ENCODE measurements around the gene TOMM40.

TOMM40 gene

DNA sequence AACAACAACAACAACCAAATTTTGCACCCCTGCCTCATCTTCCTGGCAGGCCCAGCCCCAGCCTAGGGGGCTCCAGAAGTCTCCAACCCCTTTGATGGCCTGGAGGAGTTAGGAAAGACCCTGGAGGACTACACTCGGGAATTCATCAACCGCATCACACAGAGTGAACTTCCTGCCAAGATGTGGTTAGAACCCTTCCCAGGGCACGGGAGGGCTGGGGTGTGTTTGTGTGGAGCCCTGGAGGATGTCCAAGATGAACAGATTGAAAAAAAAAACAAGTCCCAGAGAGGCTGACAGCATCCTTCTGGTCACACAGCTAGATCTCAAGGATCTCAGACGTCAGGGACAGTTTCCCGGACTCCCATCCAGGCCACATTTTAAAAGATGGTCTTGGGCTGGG, 36.7 kb downstream of the TOMM40 start:
- no peak for DNase-seq (ENCODE audit: low read depth)

DNA sequence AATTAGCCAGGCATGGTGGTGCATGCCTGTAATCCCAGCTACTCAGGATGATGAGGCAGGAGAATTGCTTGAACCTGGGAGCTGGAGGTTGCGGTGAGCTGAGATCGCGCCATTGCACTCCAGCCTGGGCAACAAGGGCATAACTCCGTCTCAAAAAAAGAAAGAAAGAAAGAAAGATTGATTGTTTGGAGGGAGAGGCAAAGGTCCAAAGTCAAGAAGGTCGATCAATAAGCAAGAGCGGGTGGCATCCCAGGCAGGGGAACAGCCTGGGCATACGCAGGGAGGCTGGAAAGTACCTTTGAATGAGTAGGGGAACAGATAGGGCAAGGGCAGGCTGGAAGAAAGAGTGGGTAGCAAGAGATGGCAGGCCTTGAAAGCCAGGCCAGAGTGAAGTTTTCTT, 39.0 kb downstream of the TOMM40 start:
- DNase-seq (ENCODE audit: low read depth) = no peak

DNA sequence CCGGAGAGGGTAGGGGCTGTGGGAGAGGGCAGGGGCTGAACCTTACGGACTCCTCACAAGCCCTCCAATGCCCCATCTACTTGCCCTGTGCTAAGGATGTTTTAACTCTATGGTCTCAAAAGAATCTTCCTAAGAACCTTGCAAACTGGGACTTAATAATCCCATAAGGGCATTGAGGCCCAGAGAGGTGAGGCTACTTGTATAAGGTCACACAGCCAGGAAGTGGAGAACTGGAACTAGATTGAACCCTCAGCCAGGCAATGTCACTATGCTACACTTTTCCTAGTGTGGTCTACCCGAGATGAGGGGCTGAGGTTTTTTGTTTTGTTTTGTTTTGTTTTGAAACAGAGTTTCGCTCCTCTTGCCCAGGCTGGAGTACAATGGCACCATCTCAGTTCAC, 40.5 kb downstream of the TOMM40 start:
- no peak for DNase-seq (ENCODE audit: low read depth)

DNA sequence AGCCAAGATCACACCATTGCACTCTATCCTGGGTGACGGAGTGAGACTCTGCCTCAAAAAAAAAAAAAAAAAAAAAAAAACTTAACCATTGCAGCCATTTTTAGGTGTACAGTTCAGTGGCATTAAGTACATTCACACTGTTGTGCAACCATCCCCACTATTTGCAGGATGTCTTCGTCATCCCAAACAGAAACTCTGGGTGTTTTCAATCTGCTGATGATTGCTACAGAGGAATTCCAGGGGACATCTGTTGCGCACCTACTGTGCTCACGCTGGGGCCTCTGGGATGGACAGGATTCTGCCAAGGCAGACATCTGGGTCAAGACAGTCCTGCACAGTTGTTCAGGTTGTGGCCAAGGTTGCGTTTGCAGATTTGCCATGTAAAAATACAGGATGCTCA, 48.6 kb downstream of the TOMM40 start:
- DNase-seq (ENCODE audit: low read depth) = no peak

DNA sequence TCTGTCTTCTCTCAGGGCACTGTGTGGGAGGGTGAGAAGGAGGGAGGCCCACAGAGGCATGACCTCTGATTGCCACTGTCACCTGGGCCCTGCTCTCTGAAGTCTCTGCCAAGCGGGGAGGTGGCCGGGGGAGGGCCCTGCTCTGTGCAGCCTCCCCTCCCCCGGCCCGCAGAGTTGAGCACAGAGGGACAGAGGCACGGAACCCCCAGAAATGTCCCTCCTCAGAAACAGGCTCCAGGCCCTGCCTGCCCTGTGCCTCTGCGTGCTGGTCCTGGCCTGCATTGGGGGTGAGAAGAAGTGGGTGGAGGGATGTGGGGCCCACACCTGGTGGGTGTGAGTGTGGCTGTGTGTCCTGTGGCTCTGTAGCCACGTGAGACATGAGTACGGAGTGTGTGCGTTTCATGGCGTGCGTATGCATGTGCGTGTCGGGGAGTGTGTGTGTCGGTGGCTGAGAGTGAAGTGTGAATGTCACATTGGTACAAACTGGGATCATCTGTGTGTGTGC, 51.1 kb downstream of the TOMM40 start, which contains the start of gene APOC4:
TSS of gene APOC4 (plus strand) at position 171 of the 505 bp plus-strand sequence. CDS start at position 212, 41 bp downstream.
- no peak for DNase-seq (ENCODE audit: low read depth)

DNA sequence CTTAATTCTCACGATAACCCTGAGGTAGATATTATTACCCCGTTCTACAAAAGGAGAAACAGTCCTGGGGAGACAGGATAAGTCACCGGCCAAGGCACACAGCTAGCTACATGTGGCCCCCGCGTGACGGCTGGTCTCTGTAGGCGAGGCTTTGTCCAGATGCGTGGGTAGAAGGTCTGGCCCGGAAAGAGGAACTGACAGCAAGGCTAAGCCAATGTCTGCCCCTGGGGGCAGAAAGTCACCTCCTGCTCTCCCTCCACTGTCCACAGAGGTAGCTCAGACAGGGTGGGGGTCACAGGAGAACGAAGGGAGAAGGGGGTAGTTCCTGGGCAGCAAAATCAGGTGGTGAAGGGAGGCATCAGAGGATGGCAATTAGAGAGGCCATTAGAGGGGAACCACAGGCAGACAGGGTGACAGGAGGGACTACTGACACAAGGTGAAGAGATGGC, 52.8 kb downstream of the TOMM40 start:
- DNase-seq (ENCODE audit: low read depth) = no peak

DNA sequence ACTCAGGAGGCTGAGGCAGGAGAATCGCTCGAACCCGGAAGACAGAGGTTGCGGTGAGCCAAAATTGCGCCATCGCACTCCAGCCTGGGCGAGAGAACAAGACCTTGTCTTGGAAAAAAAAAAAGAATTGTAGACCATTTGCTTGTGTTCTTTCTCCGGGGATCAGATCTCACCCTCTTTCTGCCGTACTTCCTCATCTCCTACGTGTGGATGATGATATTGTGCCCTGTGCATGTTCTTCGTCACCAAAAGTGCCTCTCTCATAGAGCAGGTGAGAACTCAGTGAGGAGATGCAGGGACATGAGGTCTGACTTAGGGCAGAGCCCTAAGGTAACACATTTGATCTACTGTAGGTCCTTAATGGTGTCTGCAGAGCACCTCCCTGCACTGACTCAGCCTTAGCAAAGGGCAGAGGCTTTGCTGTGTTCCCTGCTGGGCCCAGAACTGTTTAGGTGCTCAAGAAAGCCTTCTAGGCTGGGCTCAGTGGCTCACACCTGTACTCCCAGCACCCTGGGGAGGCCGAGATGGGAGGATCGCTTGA, 56.1 kb downstream of the TOMM40 start:
- no peak for DNase-seq (ENCODE audit: low read depth)

DNA sequence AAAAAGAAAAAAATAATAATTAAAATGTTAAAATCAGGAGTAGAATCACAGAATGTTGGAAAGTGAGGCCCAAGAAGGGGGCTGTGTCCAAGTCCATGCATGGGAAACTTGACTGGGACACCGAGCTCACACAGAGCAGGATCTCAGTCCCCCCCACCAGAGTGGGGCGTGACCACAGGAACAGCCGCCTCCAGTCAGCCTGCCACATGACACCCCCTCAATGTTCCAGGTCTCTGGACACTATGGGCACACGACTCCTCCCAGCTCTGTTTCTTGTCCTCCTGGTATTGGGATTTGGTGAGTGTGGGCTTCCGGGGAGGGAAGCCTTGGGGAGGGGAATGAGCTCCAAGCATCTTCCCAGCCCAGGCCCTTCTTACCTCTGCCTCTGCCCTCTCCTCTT, 57.2 kb downstream of the TOMM40 start:
- DNase-seq (ENCODE audit: low read depth) = no peak

DNA sequence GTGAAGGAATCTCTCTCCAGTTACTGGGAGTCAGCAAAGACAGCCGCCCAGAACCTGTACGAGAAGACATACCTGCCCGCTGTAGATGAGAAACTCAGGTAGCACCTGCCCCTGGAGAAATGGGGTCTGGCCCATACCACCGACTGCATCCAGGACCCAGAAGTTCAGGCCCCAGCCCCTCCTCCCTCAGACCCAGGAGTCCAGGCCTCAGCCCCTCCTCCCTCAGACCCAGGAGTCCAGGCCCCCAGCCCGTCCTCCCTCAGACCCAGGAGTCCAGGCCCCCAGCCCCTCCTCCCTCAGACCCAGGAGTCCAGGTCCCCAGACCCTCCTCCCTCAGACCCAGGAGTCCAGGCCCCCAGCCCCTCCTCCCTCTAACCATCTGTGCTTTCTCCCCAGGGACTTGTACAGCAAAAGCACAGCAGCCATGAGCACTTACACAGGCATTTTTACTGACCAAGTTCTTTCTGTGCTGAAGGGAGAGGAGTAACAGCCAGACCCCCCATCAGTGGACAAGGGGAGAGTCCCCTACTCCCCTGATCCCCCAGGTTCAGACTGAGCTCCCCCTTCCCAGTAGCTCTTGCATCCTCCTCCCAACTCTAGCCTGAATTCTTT, 57.8 kb downstream of the TOMM40 start:
- no peak for DNase-seq (ENCODE audit: low read depth)

DNA sequence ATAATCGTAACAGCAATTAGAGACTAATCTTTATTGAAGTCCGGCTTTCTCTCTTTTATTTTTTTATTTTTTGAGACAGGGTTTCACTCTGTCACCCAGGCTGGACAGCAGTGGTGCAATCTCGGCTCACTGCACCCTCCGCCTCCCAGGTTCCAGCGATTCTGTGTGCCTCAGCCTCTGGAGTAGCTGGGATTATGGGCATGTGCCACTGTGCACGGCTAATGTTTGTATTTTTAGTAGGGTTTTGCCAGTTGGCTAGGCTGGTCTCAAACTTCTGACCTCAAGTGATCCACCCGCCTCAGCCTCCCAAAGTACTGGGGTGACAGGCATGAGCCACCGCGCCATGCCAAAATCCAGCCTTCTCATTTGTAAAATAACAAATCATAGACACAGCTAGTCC, 58.5 kb downstream of the TOMM40 start:
- no peak for DNase-seq (ENCODE audit: low read depth)

DNA sequence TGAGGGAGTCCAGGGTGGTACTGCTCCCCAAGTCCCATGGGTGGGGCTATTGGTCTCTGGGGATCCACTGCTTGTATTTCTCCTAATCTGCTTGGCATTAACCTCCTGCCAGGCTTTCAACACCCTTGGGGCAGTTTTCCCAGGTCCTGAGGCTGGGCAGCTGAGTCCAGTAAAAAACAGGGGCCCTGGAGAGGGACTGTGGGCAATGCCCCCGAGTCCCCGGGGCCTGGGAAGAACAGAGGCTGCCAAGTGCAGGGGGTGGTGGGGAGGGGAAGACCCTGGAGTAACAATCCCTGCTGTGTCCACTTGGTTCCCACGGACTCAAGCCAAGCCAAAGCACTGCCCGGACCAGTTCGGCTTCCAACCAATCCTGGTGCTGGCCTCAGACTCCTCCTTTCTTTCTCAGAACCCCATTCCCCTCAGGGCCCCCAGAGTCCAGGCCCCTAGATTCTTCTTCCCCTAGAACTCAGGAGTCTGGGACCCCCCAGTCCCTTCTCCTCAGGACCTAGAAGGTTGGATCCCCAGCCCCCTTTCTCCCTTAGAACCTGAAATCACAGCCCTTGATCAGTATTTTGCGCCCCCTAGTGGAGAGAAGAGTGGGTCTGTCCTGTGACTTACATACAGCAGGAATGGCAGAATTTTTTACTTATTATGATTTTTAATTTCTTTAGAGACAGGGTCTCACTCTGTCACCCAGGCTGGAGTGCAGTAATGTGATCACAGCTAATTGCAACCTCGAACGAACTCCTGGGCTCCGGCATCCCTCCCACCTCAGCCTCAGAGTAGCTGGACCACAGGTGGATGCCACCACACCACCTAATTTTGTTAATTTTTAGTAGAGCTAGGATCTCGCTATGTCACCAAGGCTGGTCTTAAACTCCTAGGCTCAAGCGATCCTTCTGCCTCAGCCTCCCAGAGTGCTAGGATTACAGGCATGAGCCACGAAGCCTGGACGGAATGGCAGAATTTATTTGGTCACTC, 60.4 kb downstream of the TOMM40 start:
- peak; percentile 44 for DNase-seq (ENCODE audit: low read depth)
